Left lung (tissue), 10 donors: ENCODE measurements around the gene PDPR. TPM values are rescaled to one million over a fixed set of nuclear protein-coding genes. Genes with fewer than 3 reads are reported as not detected.
"Not testable (repeated sequence)": the region's sequence is repeated elsewhere in the genome, so short reads cannot be mapped to it uniquely, and the experiment has no call there.

Experiments used
- ATAC-seq: fragments of 200-7000 bp; cut with Tn5 transposase; one replicate; pipeline ENCODE4 v1.9.1; 2020; ENCODE audit warnings: moderate library complexity
- DNase-seq, 4 donors: peaks; one replicate each; pipeline ENCODE4 v3.0.0-alpha.2; 2013 to 2020
- H3K27ac ChIP-seq, 2 donors: fragments of 200-600 bp; sonication (generic) in 1 of 2; one replicate each; pipeline versions ENCODE4 v1.5.0 to v1.8.0; 2020 to 2021
- H3K27me3 ChIP-seq, 2 donors: fragments of 200-600 bp; sonication (generic) in 1 of 2; one replicate each; pipeline versions ENCODE4 v1.5.0 to v1.8.0; 2020 to 2021
- H3K36me3 ChIP-seq, 2 donors: fragments of 200-600 bp; sonication (generic) in 1 of 2; one replicate each; pipeline versions ENCODE4 v1.5.0 to v1.8.0; 2020 to 2021
- H3K4me1 ChIP-seq, 2 donors: fragments of 200-600 bp; one replicate each; pipeline ENCODE4 v1.8.0; 2021
- H3K4me3 ChIP-seq, 2 donors: fragments of 200-600 bp; sonication (generic) in 1 of 2; one replicate each; pipeline versions ENCODE4 v1.5.0 to v1.8.0; 2020 to 2021; ENCODE audit warnings: mild to moderate bottlenecking in 1 of 2
- H3K9me3 ChIP-seq, 2 donors: fragments of 200-600 bp; sonication (generic) in 1 of 2; one replicate each; pipeline versions ENCODE4 v1.5.0 to v1.8.0; 2020 to 2021
- intact Hi-C, 2 donors: fragments of 100-400 bp; cut with DNase I; formaldehyde crosslinking; loops; one replicate each; pipeline versions ENCODE4 v1.11.2 to v1.14.2; 2022
- polyA plus RNA-seq, 6 donors: library from polyadenylated mRNA; unstranded; fragments of 120-200 nt; gene quantifications; one replicate each; pipeline ENCODE4 v1.2.1, GENCODE V29; 2013; ENCODE audit not compliant: insufficient read length in 6 of 6
- total RNA-seq, 2 donors: library from RNA; stranded (reverse); fragmentation: NEBNext Ultra II Directional; extraction: Animal tissue kit (Norgen Biotek cat#: 25700); gene quantifications; one replicate each; pipeline ENCODE4 v1.2.1, GENCODE V29; 2021
- donor health status: DM: no; HTN: yes; CAD: no.
- donor health status: DM: no; HTN: no; CAD: no.

PDPR gene
- total and polyA plus RNA-seq, 8 donors: 16.5 to 47.2 (median 38.8) TPM

GRCh38 chr16:70091104-70091503 is 23.0 kb upstream of the PDPR start:
- H3K4me1 ChIP-seq, intact Hi-C loops, H3K27me3 ChIP-seq, DNase-seq, H3K36me3 ChIP-seq, H3K9me3 ChIP-seq, H3K27ac ChIP-seq, H3K4me3 ChIP-seq, ATAC-seq: not testable (repeated sequence)

- H3K4me3 ChIP-seq, H3K27me3 ChIP-seq, DNase-seq, intact Hi-C loops, H3K4me1 ChIP-seq, H3K36me3 ChIP-seq, ATAC-seq, H3K9me3 ChIP-seq, H3K27ac ChIP-seq: not testable (repeated sequence)
Observed at GRCh38 chr16:70094096-70094495, 20.0 kb upstream of the PDPR start.

GRCh38 chr16:70109583-70110279 is 4.4 kb upstream of the PDPR start:
- ATAC-seq, H3K4me1 ChIP-seq, intact Hi-C loops, H3K9me3 ChIP-seq, H3K27ac ChIP-seq, H3K36me3 ChIP-seq, H3K27me3 ChIP-seq, H3K4me3 ChIP-seq: not testable (repeated sequence)
- DNase-seq: peak in 1 of 4 donors; percentile 5

GRCh38 chr16:70112162-70112561 is 2.0 kb upstream of the PDPR start:
- H3K27ac ChIP-seq, H3K4me1 ChIP-seq, H3K36me3 ChIP-seq, ATAC-seq, H3K4me3 ChIP-seq, H3K27me3 ChIP-seq, intact Hi-C loops, H3K9me3 ChIP-seq, DNase-seq: not testable (repeated sequence)

- peak overlapping the region; percentile 76 to 81 for H3K27ac ChIP-seq
- DNase-seq, H3K9me3 ChIP-seq, H3K36me3 ChIP-seq, intact Hi-C loops, H3K27me3 ChIP-seq: not testable (repeated sequence)
- peaks cover 0 to 17% of the 10 kb centered on the region in 2 donors for H3K4me1 ChIP-seq
- H3K4me3 ChIP-seq: peak overlapping the region; percentile 51 to 70
- peak; percentile 40 for ATAC-seq
Observed at GRCh38 chr16:70113599-70113981, 542 bp upstream of the PDPR start.

GRCh38 chr16:70118354-70118753 is 4.2 kb downstream of the PDPR start:
- H3K27me3 ChIP-seq, H3K4me3 ChIP-seq, H3K27ac ChIP-seq, DNase-seq, ATAC-seq, H3K9me3 ChIP-seq, intact Hi-C loops: not testable (repeated sequence)
- peaks cover 0 to 17% of the 10 kb centered on the region in 2 donors for H3K4me1 ChIP-seq
- H3K36me3 ChIP-seq: peaks cover 0 to 29% of the 10 kb centered on the region in 2 donors

GRCh38 chr16:70118776-70119175 is 4.6 kb downstream of the PDPR start:
- H3K9me3 ChIP-seq, H3K4me3 ChIP-seq, DNase-seq, intact Hi-C loops, ATAC-seq, H3K27me3 ChIP-seq, H3K27ac ChIP-seq: not testable (repeated sequence)
- peaks cover 0 to 17% of the 10 kb centered on the region in 2 donors for H3K4me1 ChIP-seq
- H3K36me3 ChIP-seq: peaks cover 0 to 33% of the 10 kb centered on the region in 2 donors

- H3K27ac ChIP-seq, DNase-seq, ATAC-seq, H3K9me3 ChIP-seq, intact Hi-C loops, H3K4me3 ChIP-seq, H3K4me1 ChIP-seq, H3K27me3 ChIP-seq: not testable (repeated sequence)
- H3K36me3 ChIP-seq: peaks cover 0 to 47% of the 10 kb centered on the region in 2 donors
Observed at GRCh38 chr16:70120398-70120797, 6.3 kb downstream of the PDPR start.

GRCh38 chr16:70123822-70124221 is 9.7 kb downstream of the PDPR start:
- H3K36me3 ChIP-seq: peaks cover 0 to 81% of the 10 kb centered on the region in 2 donors
- H3K4me1 ChIP-seq, DNase-seq, H3K9me3 ChIP-seq, ATAC-seq, H3K27me3 ChIP-seq, H3K27ac ChIP-seq, intact Hi-C loops, H3K4me3 ChIP-seq: not testable (repeated sequence)

- not testable (repeated sequence) for H3K4me1 ChIP-seq
Observed at GRCh38 chr16:70126226-70126625, 12.1 kb downstream of the PDPR start.

GRCh38 chr16:70127706-70128105 is 13.6 kb downstream of the PDPR start:
- H3K4me1 ChIP-seq, H3K27ac ChIP-seq, ATAC-seq, H3K4me3 ChIP-seq, DNase-seq, H3K9me3 ChIP-seq, intact Hi-C loops, H3K27me3 ChIP-seq: not testable (repeated sequence)
- H3K36me3 ChIP-seq: peaks cover 0 to 95% of the 10 kb centered on the region in 2 donors

More at GRCh38 chr16:70126226-70126625, 12.1 kb downstream of the PDPR start:
- intact Hi-C loops, DNase-seq, H3K9me3 ChIP-seq, H3K27me3 ChIP-seq, H3K4me3 ChIP-seq, ATAC-seq, H3K27ac ChIP-seq: not testable (repeated sequence)
- H3K36me3 ChIP-seq: peaks cover 0 to 96% of the 10 kb centered on the region in 2 donors

- not testable (repeated sequence) for H3K27me3 ChIP-seq
Observed at GRCh38 chr16:70128844-70129243, 14.7 kb downstream of the PDPR start.

GRCh38 chr16:70135796-70136195 is 21.7 kb downstream of the PDPR start:
- DNase-seq, H3K27ac ChIP-seq, H3K4me3 ChIP-seq, H3K27me3 ChIP-seq, H3K4me1 ChIP-seq, ATAC-seq, H3K9me3 ChIP-seq, intact Hi-C loops: not testable (repeated sequence)
- H3K36me3 ChIP-seq: peaks cover 0 to 98% of the 10 kb centered on the region in 2 donors

More at GRCh38 chr16:70128844-70129243, 14.7 kb downstream of the PDPR start:
- H3K9me3 ChIP-seq, DNase-seq, H3K4me3 ChIP-seq, ATAC-seq, intact Hi-C loops, H3K27ac ChIP-seq, H3K4me1 ChIP-seq: not testable (repeated sequence)
- H3K36me3 ChIP-seq: peaks cover 0 to 95% of the 10 kb centered on the region in 2 donors

GRCh38 chr16:70136595-70136994 is 22.5 kb downstream of the PDPR start:
- H3K9me3 ChIP-seq, H3K4me3 ChIP-seq, H3K27me3 ChIP-seq, intact Hi-C loops, ATAC-seq, H3K27ac ChIP-seq, DNase-seq, H3K4me1 ChIP-seq: not testable (repeated sequence)
- peaks cover 0 to 99% of the 10 kb centered on the region in 2 donors for H3K36me3 ChIP-seq
